ENCODE measurements around the gene KRAS.

GRCh38 chr12:25284024-25284423 is 33.3 kb upstream of the KRAS start:
- TF ChIP-seq CTCF (conservative IDR thresholded peaks at IDR 0.05) (no peak), ZFX (IDR thresholded peaks at IDR 0.05) (no peak)

Measured in C4-2B (cell line).